GM18511 (cell line): ENCODE results near the gene ABCC3.

Experiments used
- ATAC-seq: cut with Tn5 transposase; IDR thresholded peaks from one replicate; pipeline ENCODE4 v1.9.1; 2021; ENCODE audit warnings: mild to moderate bottlenecking, moderate library complexity; ENCODE audit not compliant: unreplicated experiment

ABCC3 gene

GRCh38 chr17:50607522-50608175 is 27.0 kb upstream of the ABCC3 start:
- no peak for ATAC-seq

- no peak for ATAC-seq
Measured at GRCh38 chr17:50608700-50609379, 25.8 kb upstream of the ABCC3 start.

GRCh38 chr17:50609380-50610074 is 25.2 kb upstream of the ABCC3 start:
- no peak for ATAC-seq

GRCh38 chr17:50611634-50612033 is 23.0 kb upstream of the ABCC3 start:
- no peak for ATAC-seq

GRCh38 chr17:50612281-50612680 is 22.4 kb upstream of the ABCC3 start:
- ATAC-seq = no peak

GRCh38 chr17:50613007-50613992 is 21.4 kb upstream of the ABCC3 start:
- ATAC-seq = no peak

GRCh38 chr17:50614471-50615051 is 20.1 kb upstream of the ABCC3 start:
- ATAC-seq = no peak

- no peak for ATAC-seq
Measured at GRCh38 chr17:50615828-50616227, 18.9 kb upstream of the ABCC3 start.

- no peak for ATAC-seq
Measured at GRCh38 chr17:50618300-50618699, 16.4 kb upstream of the ABCC3 start.

GRCh38 chr17:50618941-50619340 is 15.7 kb upstream of the ABCC3 start:
- ATAC-seq = no peak

- ATAC-seq = no peak
Measured at GRCh38 chr17:50619489-50619888, 15.2 kb upstream of the ABCC3 start.

- no peak for ATAC-seq
Measured at GRCh38 chr17:50620237-50620636, 14.4 kb upstream of the ABCC3 start.

- no peak for ATAC-seq
Measured at GRCh38 chr17:50620858-50621257, 13.8 kb upstream of the ABCC3 start.

- ATAC-seq = no peak
Measured at GRCh38 chr17:50621574-50622031, 13.1 kb upstream of the ABCC3 start.

GRCh38 chr17:50624321-50624934 is 10.3 kb upstream of the ABCC3 start:
- ATAC-seq = no peak

- ATAC-seq = no peak
Measured at GRCh38 chr17:50625032-50625871, 9.4 kb upstream of the ABCC3 start.

GRCh38 chr17:50626037-50626574 is 8.6 kb upstream of the ABCC3 start:
- peak; percentile 43 for ATAC-seq

- no peak for ATAC-seq
Measured at GRCh38 chr17:50627036-50627781, 7.5 kb upstream of the ABCC3 start.
